ENCODE results near the gene SYT1.

The SYT1 gene

GRCh38 chr12:79302162-79302814 is 437.7 kb downstream of the SYT1 start:
- DNase-seq: no peak

- no peak for DNase-seq
Measured at GRCh38 chr12:79307340-79307739, 442.8 kb downstream of the SYT1 start.

- no peak for DNase-seq
Measured at GRCh38 chr12:79309039-79309438, 444.5 kb downstream of the SYT1 start.

GRCh38 chr12:79317179-79317847 is 452.7 kb downstream of the SYT1 start:
- no peak for DNase-seq

- DNase-seq: no peak
Measured at GRCh38 chr12:79322905-79323304, 458.3 kb downstream of the SYT1 start.

- DNase-seq: no peak
Measured at GRCh38 chr12:79324571-79324970, 460.0 kb downstream of the SYT1 start.

- DNase-seq: no peak
Measured at GRCh38 chr12:79326222-79326621, 461.6 kb downstream of the SYT1 start.

GRCh38 chr12:79326663-79327062 is 462.1 kb downstream of the SYT1 start:
- DNase-seq: no peak

- no peak for DNase-seq
Measured at GRCh38 chr12:79327465-79327864, 462.9 kb downstream of the SYT1 start.

- DNase-seq: no peak
Measured at GRCh38 chr12:79329933-79330332, 465.4 kb downstream of the SYT1 start.

GRCh38 chr12:79331870-79332269 is 467.3 kb downstream of the SYT1 start:
- DNase-seq: no peak

GRCh38 chr12:79333144-79333543 is 468.6 kb downstream of the SYT1 start:
- no peak for DNase-seq

GRCh38 chr12:79337662-79338290 is 473.2 kb downstream of the SYT1 start:
- DNase-seq: no peak

GRCh38 chr12:79344855-79345847 is 480.6 kb downstream of the SYT1 start:
- DNase-seq: no peak

GRCh38 chr12:79347866-79348265 is 483.3 kb downstream of the SYT1 start:
- DNase-seq: no peak

GRCh38 chr12:79351251-79351650 is 486.7 kb downstream of the SYT1 start:
- no peak for DNase-seq

- DNase-seq: no peak
Measured at GRCh38 chr12:79356216-79356615, 491.6 kb downstream of the SYT1 start.

- no peak for DNase-seq
Measured at GRCh38 chr12:79357048-79357447, 492.5 kb downstream of the SYT1 start.

GRCh38 chr12:79358716-79359300 is 494.2 kb downstream of the SYT1 start:
- DNase-seq: no peak

- DNase-seq: no peak
Measured at GRCh38 chr12:79360286-79360685, 495.7 kb downstream of the SYT1 start.

- DNase-seq: no peak
Measured at GRCh38 chr12:79360936-79361335, 496.4 kb downstream of the SYT1 start.

GRCh38 chr12:79364197-79364596 is 499.6 kb downstream of the SYT1 start:
- DNase-seq: no peak

- DNase-seq: no peak
Measured at GRCh38 chr12:79366374-79366773, 501.8 kb downstream of the SYT1 start.

Measured in activated naive CD4-positive, alpha-beta T cell treated with anti-CD3 and anti-CD28 coated beads, Interleukin-2, amount 50 U/mL, for 16 hours (primary cell).